Embryonic facial prominence (tissue), 1 donor: ENCODE data around the gene LIN7B.

Experiments
- DNase-seq: peaks from one replicate; pipeline ENCODE4 v3.0.0-alpha.2; 2016; ENCODE audit errors: extremely low spot score

The LIN7B gene

GRCh38 chr19:49094505-49095482 is 19.4 kb upstream of the LIN7B start:
- no peak for DNase-seq

- peak; percentile 44 for DNase-seq
Observed at GRCh38 chr19:49097453-49098288, 16.5 kb upstream of the LIN7B start.

GRCh38 chr19:49098795-49099194 is 15.4 kb upstream of the LIN7B start:
- no peak for DNase-seq

- DNase-seq, result no peak
Observed at GRCh38 chr19:49101160-49101559, 13.0 kb upstream of the LIN7B start.

- DNase-seq, result no peak
Observed at GRCh38 chr19:49102303-49102702, 11.9 kb upstream of the LIN7B start.

GRCh38 chr19:49103331-49104085 is 10.7 kb upstream of the LIN7B start:
- no peak for DNase-seq

- no peak for DNase-seq
Observed at GRCh38 chr19:49104229-49104864, 9.8 kb upstream of the LIN7B start.

- no peak for DNase-seq
Observed at GRCh38 chr19:49106648-49107135, 7.5 kb upstream of the LIN7B start.

GRCh38 chr19:49107625-49108459 is 6.3 kb upstream of the LIN7B start:
- no peak for DNase-seq

- DNase-seq, result no peak
Observed at GRCh38 chr19:49109051-49109450, 5.1 kb upstream of the LIN7B start.

- no peak for DNase-seq
Observed at GRCh38 chr19:49109569-49110233, 4.5 kb upstream of the LIN7B start.

GRCh38 chr19:49110567-49110966 is 3.6 kb upstream of the LIN7B start:
- no peak for DNase-seq

GRCh38 chr19:49111218-49111998 is 2.8 kb upstream of the LIN7B start:
- no peak for DNase-seq

GRCh38 chr19:49114630-49115363 is 627 bp downstream of the LIN7B start:
- DNase-seq, result no peak

GRCh38 chr19:49116544-49116943 is 2.4 kb downstream of the LIN7B start:
- DNase-seq, result no peak

GRCh38 chr19:49117677-49118564 is 3.8 kb downstream of the LIN7B start:
- no peak for DNase-seq
